ENCODE data around the gene NUDT3. TPM values are rescaled to one million over a fixed set of nuclear protein-coding genes. Genes with fewer than 3 reads are reported as not detected.
"Not testable (repeated sequence)": the region's sequence is repeated elsewhere in the genome, so short reads cannot be mapped to it uniquely, and the experiment has no call there.

Gene NUDT3
- total and polyA plus RNA-seq, 4 donors = 15.5 to 50.2 (median 33.6) TPM

DNA sequence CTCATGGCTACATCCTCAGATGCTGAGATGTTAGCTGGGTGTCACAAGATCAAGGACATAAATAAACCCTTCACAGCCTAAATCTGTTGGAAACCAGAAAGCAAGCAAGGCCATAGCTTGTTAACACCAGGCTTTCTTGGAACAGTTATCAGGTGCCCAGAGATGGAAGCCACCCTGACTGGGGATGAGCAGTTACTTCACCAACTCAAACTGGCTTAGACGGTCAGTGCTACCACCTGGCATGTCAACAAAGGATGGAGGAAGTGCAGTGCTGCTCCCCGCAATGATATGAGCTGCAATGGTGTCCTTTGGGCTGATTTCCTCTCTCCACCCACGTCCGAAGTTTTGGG lies 114.7 kb downstream of the NUDT3 start:
- intact Hi-C loops (cut with DNase I) = no loop called here
- Histone ChIP-seq H3K36me3 (ENCODE audit: control insufficient read depth in 1 of 2, insufficient read depth in 2 of 2, low read length in 1 of 2) (no peaks in the 10 kb centered on the region), H3K4me1 (ENCODE audit: control insufficient read depth in 1 of 2, insufficient read depth in 2 of 2, low read length in 2 of 2) (no peaks in the 10 kb centered on the region), H3K9me3 (ENCODE audit: control insufficient read depth, low read length) (no peaks in the 10 kb centered on the region), H3K27ac (ENCODE audit: low read depth in 1 of 2, low read length in 2 of 2) (no peak overlapping the region), H3K4me3 (ENCODE audit: low read length in 2 of 2) (no peak overlapping the region), H3K27me3 (ENCODE audit: control insufficient read depth in 1 of 2, insufficient read depth in 2 of 2, low read length in 1 of 2) (no peaks in the 10 kb centered on the region)
- no peak for ATAC-seq (ENCODE audit: low FRiP score)
- WGBS, 2 donors = 91 to 94% methylated on average over 4 of the region's 4 CpGs
- DNase-seq = no peak

DNA sequence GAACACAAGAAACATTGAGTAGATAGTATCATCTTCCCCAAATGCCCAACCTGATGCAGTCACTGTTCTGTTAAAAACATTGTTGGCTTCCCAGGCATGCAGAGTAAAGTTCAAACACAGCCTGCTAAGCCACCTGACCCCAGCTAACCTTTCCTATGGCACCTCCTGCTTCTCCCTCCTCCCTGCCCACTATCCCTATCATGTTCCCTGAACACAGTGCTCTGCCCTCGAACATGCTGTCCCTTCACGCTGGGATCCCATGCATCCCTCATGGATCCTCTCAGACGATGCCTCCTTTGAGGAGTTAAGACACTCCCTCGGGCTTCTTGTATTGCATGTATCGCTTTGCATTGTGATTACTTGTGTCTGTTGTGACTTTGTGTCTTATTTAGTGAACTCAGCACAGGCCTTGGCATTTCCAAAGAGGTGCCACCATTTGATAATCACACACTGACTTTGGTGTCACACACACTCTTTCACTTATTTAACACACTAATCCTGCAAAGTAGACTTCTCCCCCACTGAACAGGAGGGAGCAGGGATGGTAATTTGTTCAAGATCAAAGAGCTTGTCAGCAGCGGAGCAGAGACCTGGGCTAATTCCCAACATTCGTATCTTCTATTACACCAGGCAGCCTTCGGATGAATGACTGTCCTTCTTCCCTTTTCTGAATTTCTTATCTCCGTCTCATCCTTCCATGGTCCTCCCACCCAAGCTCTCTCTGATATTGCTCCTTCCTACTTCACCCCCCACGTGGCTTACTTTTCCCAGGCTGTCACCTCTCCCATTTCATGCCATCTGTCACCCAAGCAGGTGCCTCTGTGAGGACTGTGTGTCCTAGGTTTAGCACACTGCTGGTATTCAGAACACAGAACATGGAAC lies 115.3 kb downstream of the NUDT3 start:
- Histone ChIP-seq H3K4me3 (ENCODE audit: low read length in 2 of 2) (no peak overlapping the region), H3K36me3 (ENCODE audit: control insufficient read depth in 1 of 2, insufficient read depth in 2 of 2, low read length in 1 of 2) (no peaks in the 10 kb centered on the region), H3K9me3 (ENCODE audit: control insufficient read depth, low read length) (no peaks in the 10 kb centered on the region), H3K27ac (ENCODE audit: low read depth in 1 of 2, low read length in 2 of 2) (no peak overlapping the region), H3K4me1 (ENCODE audit: control insufficient read depth in 1 of 2, insufficient read depth in 2 of 2, low read length in 2 of 2) (no peaks in the 10 kb centered on the region), H3K27me3 (ENCODE audit: control insufficient read depth in 1 of 2, insufficient read depth in 2 of 2, low read length in 1 of 2) (no peaks in the 10 kb centered on the region)
- no peak for ATAC-seq (ENCODE audit: low FRiP score)
- DNase-seq = no peak
- 83 to 84% methylated on average over 10 of the region's 10 CpGs for WGBS, 2 donors
- intact Hi-C loops (cut with DNase I) = no loop called here

- H3K36me3 ChIP-seq (ENCODE audit: control insufficient read depth in 1 of 2, insufficient read depth in 2 of 2, low read length in 1 of 2) = no peaks in the 10 kb centered on the region
- DNase-seq = no peak
Observed at GRCh38 chr6:34276191-34276590, 116.3 kb downstream of the NUDT3 start.

GRCh38 chr6:34275128-34275804 lies 117.2 kb downstream of the NUDT3 start:
- ATAC-seq (ENCODE audit: low FRiP score) (no peak), DNase-seq (no peak)
- Histone ChIP-seq H3K4me1 (ENCODE audit: control insufficient read depth in 1 of 2, insufficient read depth in 2 of 2, low read length in 2 of 2) (no peaks in the 10 kb centered on the region), H3K27me3 (ENCODE audit: control insufficient read depth in 1 of 2, insufficient read depth in 2 of 2, low read length in 1 of 2) (no peaks in the 10 kb centered on the region), H3K36me3 (ENCODE audit: control insufficient read depth in 1 of 2, insufficient read depth in 2 of 2, low read length in 1 of 2) (no peaks in the 10 kb centered on the region), H3K27ac (ENCODE audit: low read depth in 1 of 2, low read length in 2 of 2) (no peak overlapping the region), H3K4me3 (ENCODE audit: low read length in 2 of 2) (no peak overlapping the region), H3K9me3 (ENCODE audit: control insufficient read depth, low read length) (no peaks in the 10 kb centered on the region)
- intact Hi-C loops (cut with DNase I) = no loop called here
- 96 to 97% methylated on average over 3 of the region's 3 CpGs for WGBS, 2 donors

More at GRCh38 chr6:34276191-34276590, 116.3 kb downstream of the NUDT3 start:
- H3K27me3 ChIP-seq (ENCODE audit: control insufficient read depth in 1 of 2, insufficient read depth in 2 of 2, low read length in 1 of 2) = no peaks in the 10 kb centered on the region
- no peak overlapping the region for H3K27ac ChIP-seq (ENCODE audit: low read depth in 1 of 2, low read length in 2 of 2)
- no peak for ATAC-seq (ENCODE audit: low FRiP score)
- no peak overlapping the region for H3K4me3 ChIP-seq (ENCODE audit: low read length in 2 of 2)
- H3K9me3 ChIP-seq (ENCODE audit: control insufficient read depth, low read length) = no peaks in the 10 kb centered on the region
- no peaks in the 10 kb centered on the region for H3K4me1 ChIP-seq (ENCODE audit: control insufficient read depth in 1 of 2, insufficient read depth in 2 of 2, low read length in 2 of 2)
- 85 to 95% methylated on average over 5 of the region's 5 CpGs for WGBS, 2 donors
- intact Hi-C loops (cut with DNase I) = no loop called here

GRCh38 chr6:34274129-34274528 lies 118.3 kb downstream of the NUDT3 start:
- H3K9me3 ChIP-seq (ENCODE audit: control insufficient read depth, low read length) = no peaks in the 10 kb centered on the region
- no peaks in the 10 kb centered on the region for H3K27me3 ChIP-seq (ENCODE audit: control insufficient read depth in 1 of 2, insufficient read depth in 2 of 2, low read length in 1 of 2)
- no peak overlapping the region for H3K27ac ChIP-seq (ENCODE audit: low read depth in 1 of 2, low read length in 2 of 2)
- intact Hi-C loops (cut with DNase I) = no loop called here
- ATAC-seq (ENCODE audit: low FRiP score) = no peak
- H3K4me1 ChIP-seq (ENCODE audit: control insufficient read depth in 1 of 2, insufficient read depth in 2 of 2, low read length in 2 of 2) = no peaks in the 10 kb centered on the region
- 93 to 100% methylated on average over 1 of the region's 1 CpG for WGBS, 2 donors
- DNase-seq = no peak
- H3K36me3 ChIP-seq (ENCODE audit: control insufficient read depth in 1 of 2, insufficient read depth in 2 of 2, low read length in 1 of 2) = no peaks in the 10 kb centered on the region
- no peak overlapping the region for H3K4me3 ChIP-seq (ENCODE audit: low read length in 2 of 2)

DNA sequence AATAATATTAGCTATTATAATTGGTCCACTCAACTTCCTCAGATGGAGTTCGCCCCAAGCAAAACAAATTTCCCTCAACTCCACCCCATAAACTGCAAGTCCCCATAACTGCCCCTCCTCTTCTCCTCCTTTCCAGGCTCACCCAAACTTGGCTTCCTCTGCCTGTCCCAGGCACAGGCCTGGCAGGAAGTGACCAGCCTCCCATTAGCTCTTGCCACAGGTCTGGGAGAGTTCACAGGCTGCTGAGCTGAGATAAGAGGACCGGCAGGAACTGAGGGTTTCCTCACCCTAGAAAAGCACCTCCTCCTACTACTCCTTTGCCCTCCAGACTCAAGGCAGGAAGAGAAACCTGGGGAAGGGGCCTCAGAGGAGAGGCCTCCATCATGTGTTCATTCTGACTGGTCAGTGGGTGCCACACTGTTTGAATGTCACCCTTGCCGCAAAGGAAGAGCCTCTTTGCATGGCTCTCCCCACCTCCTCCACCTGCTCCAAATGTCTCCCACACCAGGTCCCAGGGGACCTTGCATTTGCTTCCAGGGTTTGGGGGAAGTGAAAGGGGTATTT lies 119.1 kb downstream of the NUDT3 start:
- H3K9me3 ChIP-seq (ENCODE audit: control insufficient read depth, low read length) = no peaks in the 10 kb centered on the region
- intact Hi-C loops (cut with DNase I) = no loop called here
- H3K27ac ChIP-seq (ENCODE audit: low read depth in 1 of 2, low read length in 2 of 2) = no peak overlapping the region
- H3K4me1 ChIP-seq (ENCODE audit: control insufficient read depth in 1 of 2, insufficient read depth in 2 of 2, low read length in 2 of 2) = no peaks in the 10 kb centered on the region
- no peaks in the 10 kb centered on the region for H3K36me3 ChIP-seq (ENCODE audit: control insufficient read depth in 1 of 2, insufficient read depth in 2 of 2, low read length in 1 of 2)
- no peaks in the 10 kb centered on the region for H3K27me3 ChIP-seq (ENCODE audit: control insufficient read depth in 1 of 2, insufficient read depth in 2 of 2, low read length in 1 of 2)
- ATAC-seq (ENCODE audit: low FRiP score) = peak; percentile 85
- 58 to 61% methylated on average over 3 of the region's 3 CpGs for WGBS, 2 donors
- peak in 1 of 2 donors; percentile 71 for DNase-seq
- no peak overlapping the region for H3K4me3 ChIP-seq (ENCODE audit: low read length in 2 of 2)

- Histone ChIP-seq H3K27ac (ENCODE audit: low read depth in 1 of 2, low read length in 2 of 2) (no peak overlapping the region), H3K4me3 (ENCODE audit: low read length in 2 of 2) (no peak overlapping the region), H3K36me3 (ENCODE audit: control insufficient read depth in 1 of 2, insufficient read depth in 2 of 2, low read length in 1 of 2) (no peaks in the 10 kb centered on the region), H3K27me3 (ENCODE audit: control insufficient read depth in 1 of 2, insufficient read depth in 2 of 2, low read length in 1 of 2) (no peaks in the 10 kb centered on the region), H3K4me1 (ENCODE audit: control insufficient read depth in 1 of 2, insufficient read depth in 2 of 2, low read length in 2 of 2) (no peaks in the 10 kb centered on the region), H3K9me3 (ENCODE audit: control insufficient read depth, low read length) (no peaks in the 10 kb centered on the region)
- intact Hi-C loops (cut with DNase I) = no loop called here
- ATAC-seq (ENCODE audit: low FRiP score) (no peak), DNase-seq (peak in 1 of 2 donors; percentile 72)
- WGBS, 2 donors = 94 to 95% methylated on average over 13 of the region's 13 CpGs
Observed at GRCh38 chr6:34272013-34272926, 120.2 kb downstream of the NUDT3 start.

GRCh38 chr6:34269658-34270341 lies 122.7 kb downstream of the NUDT3 start:
- intact Hi-C loops (cut with DNase I); ATAC-seq (ENCODE audit: low FRiP score): not testable (repeated sequence)

More at GRCh38 chr6:34269658-34270341, 122.7 kb downstream of the NUDT3 start:
- H3K4me1 ChIP-seq (ENCODE audit: control insufficient read depth in 1 of 2, insufficient read depth in 2 of 2, low read length in 2 of 2); H3K9me3 ChIP-seq (ENCODE audit: control insufficient read depth, low read length); H3K36me3 ChIP-seq (ENCODE audit: control insufficient read depth in 1 of 2, insufficient read depth in 2 of 2, low read length in 1 of 2); H3K4me3 ChIP-seq (ENCODE audit: low read length in 2 of 2); H3K27ac ChIP-seq (ENCODE audit: low read depth in 1 of 2, low read length in 2 of 2); DNase-seq; H3K27me3 ChIP-seq (ENCODE audit: control insufficient read depth in 1 of 2, insufficient read depth in 2 of 2, low read length in 1 of 2): not testable (repeated sequence)
- WGBS, 2 donors = 77 to 78% methylated on average over 17 of the region's 17 CpGs

Measured in aorta (tissue), 5 donors.